ENCODE results near the gene APPL2. TPM values are rescaled to one million over a fixed set of nuclear protein-coding genes. Genes with fewer than 3 reads are reported as not detected.
"Not testable (repeated sequence)": the region's sequence is repeated elsewhere in the genome, so short reads cannot be mapped to it uniquely, and the experiment has no call there.

APPL2 gene
- total RNA-seq, 4 donors from 2014 or later = 30.9 to 52.3 (median 35.2) TPM

GRCh38 chr12:105262461-105263184, 26.6 kb upstream of the APPL2 start:
- no peaks in the 10 kb centered on the region for H3K4me1 ChIP-seq
- TF ChIP-seq, protein P1, sequence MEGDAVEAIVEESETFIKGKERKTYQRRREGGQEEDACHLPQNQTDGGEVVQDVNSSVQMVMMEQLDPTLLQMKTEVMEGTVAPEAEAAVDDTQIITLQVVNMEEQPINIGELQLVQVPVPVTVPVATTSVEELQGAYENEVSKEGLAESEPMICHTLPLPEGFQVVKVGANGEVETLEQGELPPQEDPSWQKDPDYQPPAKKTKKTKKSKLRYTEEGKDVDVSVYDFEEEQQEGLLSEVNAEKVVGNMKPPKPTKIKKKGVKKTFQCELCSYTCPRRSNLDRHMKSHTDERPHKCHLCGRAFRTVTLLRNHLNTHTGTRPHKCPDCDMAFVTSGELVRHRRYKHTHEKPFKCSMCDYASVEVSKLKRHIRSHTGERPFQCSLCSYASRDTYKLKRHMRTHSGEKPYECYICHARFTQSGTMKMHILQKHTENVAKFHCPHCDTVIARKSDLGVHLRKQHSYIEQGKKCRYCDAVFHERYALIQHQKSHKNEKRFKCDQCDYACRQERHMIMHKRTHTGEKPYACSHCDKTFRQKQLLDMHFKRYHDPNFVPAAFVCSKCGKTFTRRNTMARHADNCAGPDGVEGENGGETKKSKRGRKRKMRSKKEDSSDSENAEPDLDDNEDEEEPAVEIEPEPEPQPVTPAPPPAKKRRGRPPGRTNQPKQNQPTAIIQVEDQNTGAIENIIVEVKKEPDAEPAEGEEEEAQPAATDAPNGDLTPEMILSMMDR (IDR thresholded peaks at IDR 0.05) = no peak
- TF ChIP-seq POLR2A (IDR thresholded peaks at IDR 0.05) = no peak
- no peak for DNase-seq
- intact Hi-C loops (cut with DNase I) = no loop called here
- no peaks in the 10 kb centered on the region for H3K9me3 ChIP-seq
- H3K27me3 ChIP-seq = no peaks in the 10 kb centered on the region
- H3K4me3 ChIP-seq = no peak overlapping the region
- no peaks in the 10 kb centered on the region for H3K36me3 ChIP-seq
- H3K27ac ChIP-seq = no peak overlapping the region
- WGBS, 2 donors = 78 to 91% methylated on average over 4 to 5 of the region's 6 CpGs

- no peaks in the 10 kb centered on the region for H3K36me3 ChIP-seq
- intact Hi-C loops (cut with DNase I) = no loop called here
- no peak overlapping the region for H3K27ac ChIP-seq
- H3K27me3 ChIP-seq = no peaks in the 10 kb centered on the region
- no peaks in the 10 kb centered on the region for H3K9me3 ChIP-seq
- WGBS, 2 donors = 49 to 61% methylated on average over 2 of the region's 2 CpGs
- H3K4me1 ChIP-seq = no peaks in the 10 kb centered on the region
- no peak for TF ChIP-seq POLR2A (IDR thresholded peaks at IDR 0.05)
- TF ChIP-seq, protein P1 (IDR thresholded peaks at IDR 0.05) = no peak
- no peak overlapping the region for H3K4me3 ChIP-seq
- no peak for DNase-seq
These were observed 25.0 kb upstream of the APPL2 start for GRCh38 chr12:105261010-105261409.

DNA sequence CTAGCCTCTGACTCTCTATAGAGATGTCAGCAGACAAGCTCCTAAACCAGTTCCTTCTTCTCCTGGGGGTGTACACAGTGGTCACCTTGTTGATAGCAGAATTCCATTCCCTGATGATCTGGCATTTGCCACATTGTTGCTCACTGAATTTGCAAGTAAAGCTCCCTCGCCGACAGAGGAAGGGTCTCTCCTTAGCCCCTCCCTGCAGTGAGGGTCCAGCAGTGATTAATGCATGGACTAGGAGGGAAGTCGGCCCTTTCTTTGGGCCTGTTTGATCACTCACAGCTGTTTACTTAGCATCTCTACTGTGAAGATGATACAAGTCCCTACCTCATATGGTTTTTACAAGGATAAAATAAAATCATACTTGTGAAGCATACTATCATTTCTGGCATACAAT, 23.3 kb upstream of the APPL2 start:
- Histone ChIP-seq H3K4me3 (no peak overlapping the region), H3K9me3 (no peaks in the 10 kb centered on the region), H3K27me3 (no peaks in the 10 kb centered on the region), H3K36me3 (no peaks in the 10 kb centered on the region), H3K27ac (no peak overlapping the region), H3K4me1 (peaks cover 0 to 9% (median 5%) of the 10 kb centered on the region in 3 donors)
- no peak for TF ChIP-seq POLR2A (IDR thresholded peaks at IDR 0.05)
- TF ChIP-seq, protein P1 (IDR thresholded peaks at IDR 0.05) = no peak
- DNase-seq = no peak
- intact Hi-C loops (cut with DNase I) = no loop called here
- WGBS, 2 donors = 71 to 75% methylated on average over 2 to 3 of the region's 3 CpGs

- no peak for DNase-seq
- H3K4me3 ChIP-seq = no peak overlapping the region
- no peaks in the 10 kb centered on the region for H3K36me3 ChIP-seq
- peak overlapping the region in 1 of 4 donors; percentile 3 for H3K27ac ChIP-seq
- intact Hi-C loops (cut with DNase I) = no loop called here
- no peaks in the 10 kb centered on the region for H3K9me3 ChIP-seq
- TF ChIP-seq POLR2A (IDR thresholded peaks at IDR 0.05) = no peak
- TF ChIP-seq, protein P1 (IDR thresholded peaks at IDR 0.05) = no peak
- peaks cover 0 to 16% (median 10%) of the 10 kb centered on the region in 3 donors for H3K4me1 ChIP-seq
- H3K27me3 ChIP-seq = no peaks in the 10 kb centered on the region
- 35 to 54% methylated on average over 4 of the region's 4 CpGs for WGBS, 2 donors
These were observed 21.4 kb upstream of the APPL2 start for GRCh38 chr12:105257321-105257728.

DNA sequence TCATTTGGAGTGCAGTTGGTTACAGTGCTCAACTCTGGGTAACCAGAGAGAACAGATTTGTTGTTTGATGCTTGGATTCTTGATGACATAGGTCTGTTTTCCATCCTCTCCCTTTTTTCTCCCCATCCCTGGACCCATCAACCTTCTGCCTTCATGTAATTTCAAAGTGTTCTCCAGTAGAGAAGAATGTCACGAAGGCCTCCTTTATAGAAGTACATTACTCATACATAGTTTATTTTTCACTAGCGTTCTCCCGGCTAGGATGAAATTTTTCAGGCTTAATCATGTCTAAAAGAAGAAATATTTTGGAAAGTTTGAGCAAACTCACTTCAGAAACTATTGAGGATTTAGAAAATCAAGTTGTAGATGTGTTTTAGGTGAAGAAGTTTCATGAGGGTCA, 20.9 kb upstream of the APPL2 start:
- H3K4me3 ChIP-seq = no peak overlapping the region
- intact Hi-C loops (cut with DNase I) = no loop called here
- H3K27ac ChIP-seq = peak overlapping the region in 1 of 4 donors; percentile 3

GRCh38 chr12:105256431-105256830, 20.5 kb upstream of the APPL2 start:
- intact Hi-C loops (cut with DNase I); H3K27ac ChIP-seq: not testable (repeated sequence)

More for the DNA sequence above, 20.9 kb upstream of the APPL2 start:
- H3K36me3 ChIP-seq = no peaks in the 10 kb centered on the region
- H3K4me1 ChIP-seq = peaks cover 0 to 16% (median 10%) of the 10 kb centered on the region in 3 donors
- no peak for DNase-seq
- TF ChIP-seq, protein P1 (IDR thresholded peaks at IDR 0.05) = no peak
- TF ChIP-seq POLR2A (IDR thresholded peaks at IDR 0.05) = no peak
- no peaks in the 10 kb centered on the region for H3K27me3 ChIP-seq
- 66 to 75% methylated on average over 3 of the region's 3 CpGs for WGBS, 2 donors
- no peaks in the 10 kb centered on the region for H3K9me3 ChIP-seq

More at GRCh38 chr12:105256431-105256830, 20.5 kb upstream of the APPL2 start:
- H3K4me3 ChIP-seq, H3K27me3 ChIP-seq, DNase-seq, H3K36me3 ChIP-seq, H3K9me3 ChIP-seq: not testable (repeated sequence)
- H3K4me1 ChIP-seq = peaks cover 0 to 16% (median 10%) of the 10 kb centered on the region in 3 donors
- 80 to 85% methylated on average over 5 of the region's 5 CpGs for WGBS, 2 donors

Measured in esophagus squamous epithelium (tissue), 5 donors.